ENCODE results near the gene SLC22A3.

The SLC22A3 gene

DNA sequence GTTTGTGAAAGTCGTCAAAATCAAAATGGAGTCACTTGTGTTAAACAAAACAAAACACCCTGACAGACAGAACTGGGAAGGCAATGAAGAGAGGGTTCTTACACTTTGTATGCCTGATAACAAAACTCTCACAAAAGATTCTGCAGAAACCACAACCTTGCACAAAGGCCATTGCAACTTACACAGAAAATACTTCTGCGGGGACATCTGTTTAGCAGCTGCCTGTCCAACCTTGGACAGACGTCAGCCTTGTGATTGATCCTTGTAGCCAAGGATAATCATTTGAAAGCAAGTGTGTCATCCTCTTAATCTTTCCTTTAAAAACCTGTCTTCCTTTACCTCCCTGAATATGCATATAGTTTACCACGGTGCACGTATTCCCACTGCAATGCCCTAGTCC is 17.0 kb upstream of the SLC22A3 start:
- Histone ChIP-seq H3K9ac (ENCODE audit: insufficient read length) (no peak overlapping the region), H3K27ac (no peak overlapping the region), H3K36me3 (ENCODE audit: insufficient read depth, low read length) (no peaks in the 10 kb centered on the region), H3K4me3 (no peak overlapping the region), H3K9me3 (ENCODE audit: low read depth, low read length) (no peaks in the 10 kb centered on the region)
- no peak for DNase-seq (ENCODE audit: low read depth, low spot score)
- TF ChIP-seq FOXP2 (optimal IDR thresholded peaks at IDR 0.05; ENCODE audit: control extremely low read depth, extremely low read length, insufficient read depth), result no peak
- TF ChIP-seq EZH2 (IDR thresholded peaks at IDR 0.05), result no peak
- no peak for TF ChIP-seq POLR2AphosphoS5 (IDR thresholded peaks at IDR 0.05; ENCODE audit: borderline replicate concordance, low read depth, low read length)

DNA sequence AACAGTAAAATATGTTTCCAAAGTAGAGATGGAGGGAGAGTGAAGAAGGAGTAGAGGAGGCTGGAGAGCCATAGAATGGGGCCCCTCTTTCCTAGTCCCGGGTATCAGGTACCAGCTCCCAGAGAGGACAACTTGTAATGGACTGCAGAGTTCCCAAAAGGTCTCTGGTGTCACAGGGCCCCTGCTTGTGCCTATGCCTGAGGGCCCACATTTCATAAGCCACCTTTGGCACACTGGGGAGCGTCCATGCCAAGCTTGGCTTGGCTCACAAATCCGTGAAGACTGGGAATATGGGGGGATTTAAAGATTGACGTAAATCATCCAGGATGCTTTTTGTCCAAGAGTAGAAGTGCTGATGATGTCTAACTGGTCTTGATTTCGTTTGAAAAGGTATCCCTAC is 16.4 kb upstream of the SLC22A3 start:
- no peak for DNase-seq (ENCODE audit: low read depth, low spot score)
- no peaks in the 10 kb centered on the region for H3K9me3 ChIP-seq (ENCODE audit: low read depth, low read length)
- H3K9ac ChIP-seq (ENCODE audit: insufficient read length), result no peak overlapping the region
- H3K36me3 ChIP-seq (ENCODE audit: insufficient read depth, low read length), result no peaks in the 10 kb centered on the region
- TF ChIP-seq EZH2 (IDR thresholded peaks at IDR 0.05) (no peak), FOXP2 (optimal IDR thresholded peaks at IDR 0.05; ENCODE audit: control extremely low read depth, extremely low read length, insufficient read depth) (no peak), POLR2AphosphoS5 (IDR thresholded peaks at IDR 0.05; ENCODE audit: borderline replicate concordance, low read depth, low read length) (no peak)
- no peak overlapping the region for H3K4me3 ChIP-seq
- H3K27ac ChIP-seq, result no peak overlapping the region

DNA sequence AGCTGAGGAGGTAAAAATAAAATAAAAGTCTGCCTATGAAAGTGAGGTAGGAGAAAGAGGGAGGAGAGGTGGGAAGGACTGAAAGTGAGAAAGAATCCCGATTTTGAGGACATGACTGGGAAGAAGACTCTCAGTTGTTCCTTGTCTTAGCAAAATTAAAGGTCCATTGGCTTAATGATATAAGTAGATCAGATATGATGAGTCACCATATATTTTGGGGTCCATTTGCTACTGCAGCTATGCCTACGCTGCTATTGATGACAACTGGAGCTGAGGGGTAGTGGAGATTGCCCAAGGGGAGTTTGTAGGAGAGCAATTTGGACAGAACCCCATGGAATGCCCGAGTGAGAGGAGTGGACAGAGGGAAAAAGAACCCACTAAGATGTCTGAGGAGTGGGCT is 15.1 kb upstream of the SLC22A3 start:
- TF ChIP-seq FOXP2 (optimal IDR thresholded peaks at IDR 0.05; ENCODE audit: control extremely low read depth, extremely low read length, insufficient read depth) (no peak), POLR2AphosphoS5 (IDR thresholded peaks at IDR 0.05; ENCODE audit: borderline replicate concordance, low read depth, low read length) (no peak), EZH2 (IDR thresholded peaks at IDR 0.05) (no peak)
- Histone ChIP-seq H3K27ac (no peak overlapping the region), H3K4me3 (no peak overlapping the region), H3K9ac (ENCODE audit: insufficient read length) (no peak overlapping the region), H3K9me3 (ENCODE audit: low read depth, low read length) (no peaks in the 10 kb centered on the region), H3K36me3 (ENCODE audit: insufficient read depth, low read length) (no peaks in the 10 kb centered on the region)
- no peak for DNase-seq (ENCODE audit: low read depth, low spot score)

DNA sequence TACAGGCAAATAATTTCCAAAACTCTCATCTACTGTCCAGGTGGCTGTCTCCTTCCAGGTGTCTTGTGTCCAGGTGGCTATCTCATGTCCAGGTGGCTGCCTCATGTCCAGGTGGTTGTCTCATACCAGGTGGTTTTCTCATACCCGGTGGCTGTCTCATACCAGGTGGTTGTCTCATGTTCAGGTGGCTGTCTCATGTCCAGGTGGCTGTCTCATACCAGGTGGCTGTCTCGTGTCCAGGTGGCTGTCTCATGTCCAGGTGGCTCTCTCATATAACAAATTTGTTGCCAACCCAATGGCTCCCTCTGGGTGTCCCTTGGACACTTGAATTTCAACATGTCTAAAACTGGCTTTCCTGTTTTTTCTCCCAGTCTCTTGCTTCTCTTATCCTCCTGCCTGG is 14.3 kb upstream of the SLC22A3 start:
- no peak for TF ChIP-seq POLR2AphosphoS5 (IDR thresholded peaks at IDR 0.05; ENCODE audit: borderline replicate concordance, low read depth, low read length)
- no peak for TF ChIP-seq FOXP2 (optimal IDR thresholded peaks at IDR 0.05; ENCODE audit: control extremely low read depth, extremely low read length, insufficient read depth)
- no peak for TF ChIP-seq EZH2 (IDR thresholded peaks at IDR 0.05)
- H3K36me3 ChIP-seq (ENCODE audit: insufficient read depth, low read length), result no peaks in the 10 kb centered on the region
- DNase-seq (ENCODE audit: low read depth, low spot score), result no peak
- no peak overlapping the region for H3K27ac ChIP-seq
- no peak overlapping the region for H3K4me3 ChIP-seq
- H3K9ac ChIP-seq (ENCODE audit: insufficient read length), result no peak overlapping the region
- no peaks in the 10 kb centered on the region for H3K9me3 ChIP-seq (ENCODE audit: low read depth, low read length)

DNA sequence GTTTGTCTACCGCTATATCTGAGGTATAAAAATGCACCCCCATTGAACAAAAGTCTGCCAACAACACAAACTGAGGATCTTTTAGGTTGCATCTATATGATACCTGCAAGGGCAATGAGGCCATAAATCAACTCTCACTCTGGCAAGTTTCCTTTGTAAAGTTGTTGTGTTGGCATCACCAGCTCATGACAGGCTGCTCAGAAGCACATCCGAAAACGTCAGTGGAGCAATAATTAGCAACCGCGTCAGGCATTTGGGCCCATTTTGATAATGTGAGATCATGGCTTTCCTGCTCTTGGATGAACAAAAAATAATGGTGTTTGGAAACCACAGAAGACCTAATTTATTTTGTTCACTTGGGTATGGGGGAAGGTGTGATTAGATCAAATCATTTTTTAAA is 12.0 kb upstream of the SLC22A3 start:
- no peaks in the 10 kb centered on the region for H3K9me3 ChIP-seq (ENCODE audit: low read depth, low read length)
- H3K4me3 ChIP-seq, result no peak overlapping the region

GRCh38 chr6:160337301-160337700 is 10.9 kb upstream of the SLC22A3 start:
- no peak for TF ChIP-seq POLR2AphosphoS5 (IDR thresholded peaks at IDR 0.05; ENCODE audit: borderline replicate concordance, low read depth, low read length)
- TF ChIP-seq EZH2 (IDR thresholded peaks at IDR 0.05), result no peak
- no peak for TF ChIP-seq FOXP2 (optimal IDR thresholded peaks at IDR 0.05; ENCODE audit: control extremely low read depth, extremely low read length, insufficient read depth)
- no peaks in the 10 kb centered on the region for H3K36me3 ChIP-seq (ENCODE audit: insufficient read depth, low read length)
- no peak for DNase-seq (ENCODE audit: low read depth, low spot score)
- no peak overlapping the region for H3K9ac ChIP-seq (ENCODE audit: insufficient read length)
- H3K27ac ChIP-seq, result no peak overlapping the region
- no peak overlapping the region for H3K4me3 ChIP-seq
- no peaks in the 10 kb centered on the region for H3K9me3 ChIP-seq (ENCODE audit: low read depth, low read length)

More for the DNA sequence above, 12.0 kb upstream of the SLC22A3 start:
- TF ChIP-seq POLR2AphosphoS5 (IDR thresholded peaks at IDR 0.05; ENCODE audit: borderline replicate concordance, low read depth, low read length) (no peak), EZH2 (IDR thresholded peaks at IDR 0.05) (no peak), FOXP2 (optimal IDR thresholded peaks at IDR 0.05; ENCODE audit: control extremely low read depth, extremely low read length, insufficient read depth) (no peak)
- no peak overlapping the region for H3K27ac ChIP-seq
- no peak overlapping the region for H3K9ac ChIP-seq (ENCODE audit: insufficient read length)
- no peak for DNase-seq (ENCODE audit: low read depth, low spot score)
- no peaks in the 10 kb centered on the region for H3K36me3 ChIP-seq (ENCODE audit: insufficient read depth, low read length)

- no peak overlapping the region for H3K27ac ChIP-seq
- no peaks in the 10 kb centered on the region for H3K36me3 ChIP-seq (ENCODE audit: insufficient read depth, low read length)
- TF ChIP-seq POLR2AphosphoS5 (IDR thresholded peaks at IDR 0.05; ENCODE audit: borderline replicate concordance, low read depth, low read length), result no peak
- no peak for TF ChIP-seq EZH2 (IDR thresholded peaks at IDR 0.05)
- TF ChIP-seq FOXP2 (optimal IDR thresholded peaks at IDR 0.05; ENCODE audit: control extremely low read depth, extremely low read length, insufficient read depth), result no peak
- H3K9ac ChIP-seq (ENCODE audit: insufficient read length), result no peak overlapping the region
- no peak for DNase-seq (ENCODE audit: low read depth, low spot score)
- H3K4me3 ChIP-seq, result no peak overlapping the region
- H3K9me3 ChIP-seq (ENCODE audit: low read depth, low read length), result no peaks in the 10 kb centered on the region
Observed at GRCh38 chr6:160337991-160338390, 10.2 kb upstream of the SLC22A3 start.

- no peak for DNase-seq (ENCODE audit: low read depth, low spot score)
- TF ChIP-seq POLR2AphosphoS5 (IDR thresholded peaks at IDR 0.05; ENCODE audit: borderline replicate concordance, low read depth, low read length) (no peak), FOXP2 (optimal IDR thresholded peaks at IDR 0.05; ENCODE audit: control extremely low read depth, extremely low read length, insufficient read depth) (no peak), EZH2 (IDR thresholded peaks at IDR 0.05) (no peak)
- H3K9me3 ChIP-seq (ENCODE audit: low read depth, low read length), result no peaks in the 10 kb centered on the region
Observed at GRCh38 chr6:160343144-160343543, 5.0 kb upstream of the SLC22A3 start.

GRCh38 chr6:160344271-160344670 is 3.9 kb upstream of the SLC22A3 start:
- H3K36me3 ChIP-seq (ENCODE audit: insufficient read depth, low read length), result no peaks in the 10 kb centered on the region
- no peak overlapping the region for H3K27ac ChIP-seq
- no peak for DNase-seq (ENCODE audit: low read depth, low spot score)
- H3K9ac ChIP-seq (ENCODE audit: insufficient read length), result no peak overlapping the region
- H3K9me3 ChIP-seq (ENCODE audit: low read depth, low read length), result no peaks in the 10 kb centered on the region
- TF ChIP-seq FOXP2 (optimal IDR thresholded peaks at IDR 0.05; ENCODE audit: control extremely low read depth, extremely low read length, insufficient read depth) (no peak), POLR2AphosphoS5 (IDR thresholded peaks at IDR 0.05; ENCODE audit: borderline replicate concordance, low read depth, low read length) (no peak), EZH2 (IDR thresholded peaks at IDR 0.05) (no peak)
- H3K4me3 ChIP-seq, result no peak overlapping the region

More at GRCh38 chr6:160343144-160343543, 5.0 kb upstream of the SLC22A3 start:
- no peak overlapping the region for H3K9ac ChIP-seq (ENCODE audit: insufficient read length)
- no peak overlapping the region for H3K27ac ChIP-seq
- H3K36me3 ChIP-seq (ENCODE audit: insufficient read depth, low read length), result no peaks in the 10 kb centered on the region
- no peak overlapping the region for H3K4me3 ChIP-seq

Data from SK-N-MC (cell line).